WTC11 (cell line): ENCODE results near the gene RNF150. TPM values are rescaled to one million over a fixed set of nuclear protein-coding genes. Genes with fewer than 3 reads are reported as not detected.

Source experiments
- ATAC-seq: fragments of 200-7000 bp; cut with Tn5 transposase; 2 replicates; pipeline ENCODE4 v1.10.0; 2021; ENCODE audit warnings: mild to moderate bottlenecking, moderate library complexity
- CTCF ChIA-PET: fragments of 300-600 bp; sonication (Branson Sonifier 250); formaldehyde crosslinking; loops from one replicate; lab custom pipeline; 2021; ENCODE audit warnings: antibody characterized with exemption; lab: Charles Lee
- POLR2A ChIA-PET: fragments of 350-600 bp; sonication (Branson Sonifier 250); formaldehyde crosslinking; loops from one replicate; lab custom pipeline; 2021; ENCODE audit warnings: antibody characterized with exemption; lab: Charles Lee
- DNase-seq: peaks from one replicate; pipeline ENCODE4 v3.0.0; 2021; ENCODE audit warnings: low spot score
- H3K27ac Mint-ChIP-seq: 2 replicates; pipeline ENCODE4 v1.8.0; 2021; ENCODE audit warnings: mixed read lengths
- H3K27me3 Mint-ChIP-seq: 2 replicates; pipeline ENCODE4 v1.8.0; 2021; ENCODE audit warnings: low read depth, mild to moderate bottlenecking, moderate library complexity, mixed read lengths
- H3K36me3 Mint-ChIP-seq: 2 replicates; pipeline ENCODE4 v1.8.0; 2021; ENCODE audit warnings: mixed read lengths
- H3K4me1 Mint-ChIP-seq: 2 replicates; pipeline ENCODE4 v1.8.0; 2022; ENCODE audit warnings: mixed read lengths
- H3K4me3 Mint-ChIP-seq: 2 replicates; pipeline ENCODE4 v1.8.0; 2021; ENCODE audit warnings: mild to moderate bottlenecking, moderate library complexity, mixed read lengths
- H3K9me3 Mint-ChIP-seq: 2 replicates; pipeline ENCODE4 v1.8.0; 2021; ENCODE audit warnings: mixed read lengths
- ATF1 ChIP-seq: sonication (generic); formaldehyde crosslinking; IDR thresholded peaks from 2 replicates; pipeline ENCODE4 v1.8.1; 2023; ENCODE audit warnings: mild to moderate bottlenecking, moderate library complexity, missing genetic modification reagents
- CBFB ChIP-seq: sonication (generic); formaldehyde crosslinking; IDR thresholded peaks from 2 replicates; pipeline ENCODE4 v1.8.1; 2022; ENCODE audit warnings: mild to moderate bottlenecking, low read depth, missing genetic modification reagents
- CREB1 ChIP-seq: sonication (generic); formaldehyde crosslinking; IDR thresholded peaks from 2 replicates; pipeline ENCODE4 v1.8.0; 2023; ENCODE audit warnings: mild to moderate bottlenecking, missing genetic modification reagents
- CREM ChIP-seq: sonication (generic); formaldehyde crosslinking; IDR thresholded peaks from 2 replicates; pipeline ENCODE4 v1.8.1; 2022; ENCODE audit warnings: mild to moderate bottlenecking, missing genetic modification reagents, moderate library complexity
- ETV6 ChIP-seq: sonication (generic); formaldehyde crosslinking; IDR thresholded peaks from 2 replicates; pipeline ENCODE4 v1.8.1; 2022; ENCODE audit warnings: mild to moderate bottlenecking, missing genetic modification reagents
- FOXJ3 ChIP-seq: sonication (generic); formaldehyde crosslinking; IDR thresholded peaks from 2 replicates; pipeline ENCODE4 v1.9.0; 2021; ENCODE audit warnings: missing genetic modification reagents, mild to moderate bottlenecking, borderline replicate concordance
- MYBL2 ChIP-seq: sonication (generic); formaldehyde crosslinking; IDR thresholded peaks from 2 replicates; pipeline ENCODE4 v1.8.1; 2023; ENCODE audit warnings: mild to moderate bottlenecking, moderate library complexity, missing genetic modification reagents
- PRRX2 ChIP-seq: fragments of 250-450 bp; sonication (Bioruptor Pico); IDR thresholded peaks from 2 replicates; pipeline ENCODE4 v1.8.0; 2021; ENCODE audit warnings: mild to moderate bottlenecking
- SMAD4 ChIP-seq: sonication (generic); formaldehyde crosslinking; IDR thresholded peaks from 2 replicates; pipeline ENCODE4 v1.8.0; 2022; ENCODE audit warnings: mild to moderate bottlenecking, missing genetic modification reagents
- ZNF263 ChIP-seq: sonication (generic); formaldehyde crosslinking; IDR thresholded peaks from 2 replicates; pipeline ENCODE4 v1.8.1; 2022; ENCODE audit warnings: low read depth, mild to moderate bottlenecking, moderate library complexity, missing genetic modification reagents
- ZNF671 ChIP-seq: fragments of 250-450 bp; sonication (Bioruptor Pico); IDR thresholded peaks from 2 replicates; pipeline ENCODE4 v1.8.0; 2021; ENCODE audit warnings: mild to moderate bottlenecking
- total RNA-seq: library from RNA; stranded (reverse); gene quantifications from 3 replicates; pipeline ENCODE4 v1.2.3, GENCODE V29; 2021
- TF ChIP-seq, protein P1 (sequence below): sonication (generic); formaldehyde crosslinking; IDR thresholded peaks from 2 replicates; pipeline ENCODE4 v1.8.0; 2022; ENCODE audit warnings: mild to moderate bottlenecking, missing genetic modification reagents
- TF ChIP-seq, protein P2 (sequence below): fragments of 250-450 bp; sonication (Bioruptor Pico); IDR thresholded peaks from 2 replicates; pipeline ENCODE4 v1.9.0; 2021; ENCODE audit warnings: mild to moderate bottlenecking
- TF ChIP-seq, protein P3 (sequence below): fragments of 250-450 bp; sonication (Bioruptor Pico); IDR thresholded peaks from 2 replicates; pipeline ENCODE4 v1.9.0; 2021; ENCODE audit warnings: moderate library complexity, mild to moderate bottlenecking, inconsistent platforms, borderline replicate concordance
- TF ChIP-seq, protein P4 (sequence below): sonication (generic); formaldehyde crosslinking; IDR thresholded peaks from 2 replicates; pipeline ENCODE4 v1.8.0; 2022; ENCODE audit warnings: mild to moderate bottlenecking, missing genetic modification reagents
- TF ChIP-seq, protein P5 (sequence below): sonication (generic); formaldehyde crosslinking; IDR thresholded peaks from 2 replicates; pipeline ENCODE4 v1.8.1; 2023; ENCODE audit warnings: mild to moderate bottlenecking, missing genetic modification reagents
- TF ChIP-seq, protein P6 (sequence below): fragments of 250-450 bp; sonication (Bioruptor Pico); IDR thresholded peaks from 2 replicates; pipeline ENCODE4 v1.9.0; 2021; ENCODE audit warnings: mild to moderate bottlenecking
- TF ChIP-seq, protein P7 (sequence below): sonication (generic); formaldehyde crosslinking; conservative IDR thresholded peaks from 2 replicates; pipeline ENCODE4 v1.8.1; 2023; ENCODE audit warnings: mild to moderate bottlenecking, low read depth, missing genetic modification reagents, moderate library complexity
- TF ChIP-seq, protein P8 (sequence below): sonication (generic); formaldehyde crosslinking; IDR thresholded peaks from 2 replicates; pipeline ENCODE4 v1.8.0; 2023; ENCODE audit warnings: missing genetic modification reagents

Gene RNF150
- total RNA-seq, 1 experiment from 2014 or later = 5.9 TPM

DNA sequence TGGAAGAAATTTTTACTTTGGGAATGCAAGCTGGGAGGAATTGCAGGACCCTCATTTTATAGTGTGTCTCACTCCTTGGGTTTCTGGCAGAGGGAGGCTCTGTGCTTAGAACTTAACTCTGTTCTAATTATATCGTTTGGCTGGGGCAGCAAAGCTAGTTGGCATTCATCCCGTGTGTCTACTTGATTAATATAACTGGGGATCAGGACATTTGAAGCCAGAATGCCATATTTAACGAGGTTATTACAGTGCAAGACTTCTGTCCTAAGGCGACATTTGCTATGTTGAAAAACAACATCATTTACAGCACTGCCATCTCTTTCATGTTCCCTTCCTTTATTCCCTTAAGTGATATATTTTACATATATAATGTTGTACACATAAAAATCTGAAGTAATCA lies 198.0 kb downstream of the RNF150 start (continued):
- TF ChIP-seq, protein P1, sequence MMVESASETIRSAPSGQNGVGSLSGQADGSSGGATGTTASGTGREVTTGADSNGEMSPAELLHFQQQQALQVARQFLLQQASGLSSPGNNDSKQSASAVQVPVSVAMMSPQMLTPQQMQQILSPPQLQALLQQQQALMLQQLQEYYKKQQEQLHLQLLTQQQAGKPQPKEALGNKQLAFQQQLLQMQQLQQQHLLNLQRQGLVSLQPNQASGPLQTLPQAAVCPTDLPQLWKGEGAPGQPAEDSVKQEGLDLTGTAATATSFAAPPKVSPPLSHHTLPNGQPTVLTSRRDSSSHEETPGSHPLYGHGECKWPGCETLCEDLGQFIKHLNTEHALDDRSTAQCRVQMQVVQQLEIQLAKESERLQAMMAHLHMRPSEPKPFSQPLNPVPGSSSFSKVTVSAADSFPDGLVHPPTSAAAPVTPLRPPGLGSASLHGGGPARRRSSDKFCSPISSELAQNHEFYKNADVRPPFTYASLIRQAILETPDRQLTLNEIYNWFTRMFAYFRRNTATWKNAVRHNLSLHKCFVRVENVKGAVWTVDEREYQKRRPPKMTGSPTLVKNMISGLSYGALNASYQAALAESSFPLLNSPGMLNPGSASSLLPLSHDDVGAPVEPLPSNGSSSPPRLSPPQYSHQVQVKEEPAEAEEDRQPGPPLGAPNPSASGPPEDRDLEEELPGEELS (CRISPR knock-in tag) = no peak
- no peak for TF ChIP-seq MYBL2 (CRISPR knock-in tag)
- TF ChIP-seq, protein P2, sequence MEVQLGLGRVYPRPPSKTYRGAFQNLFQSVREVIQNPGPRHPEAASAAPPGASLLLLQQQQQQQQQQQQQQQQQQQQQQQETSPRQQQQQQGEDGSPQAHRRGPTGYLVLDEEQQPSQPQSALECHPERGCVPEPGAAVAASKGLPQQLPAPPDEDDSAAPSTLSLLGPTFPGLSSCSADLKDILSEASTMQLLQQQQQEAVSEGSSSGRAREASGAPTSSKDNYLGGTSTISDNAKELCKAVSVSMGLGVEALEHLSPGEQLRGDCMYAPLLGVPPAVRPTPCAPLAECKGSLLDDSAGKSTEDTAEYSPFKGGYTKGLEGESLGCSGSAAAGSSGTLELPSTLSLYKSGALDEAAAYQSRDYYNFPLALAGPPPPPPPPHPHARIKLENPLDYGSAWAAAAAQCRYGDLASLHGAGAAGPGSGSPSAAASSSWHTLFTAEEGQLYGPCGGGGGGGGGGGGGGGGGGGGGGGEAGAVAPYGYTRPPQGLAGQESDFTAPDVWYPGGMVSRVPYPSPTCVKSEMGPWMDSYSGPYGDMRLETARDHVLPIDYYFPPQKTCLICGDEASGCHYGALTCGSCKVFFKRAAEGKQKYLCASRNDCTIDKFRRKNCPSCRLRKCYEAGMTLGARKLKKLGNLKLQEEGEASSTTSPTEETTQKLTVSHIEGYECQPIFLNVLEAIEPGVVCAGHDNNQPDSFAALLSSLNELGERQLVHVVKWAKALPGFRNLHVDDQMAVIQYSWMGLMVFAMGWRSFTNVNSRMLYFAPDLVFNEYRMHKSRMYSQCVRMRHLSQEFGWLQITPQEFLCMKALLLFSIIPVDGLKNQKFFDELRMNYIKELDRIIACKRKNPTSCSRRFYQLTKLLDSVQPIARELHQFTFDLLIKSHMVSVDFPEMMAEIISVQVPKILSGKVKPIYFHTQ (CRISPR knock-in tag) = no peak
- TF ChIP-seq FOXJ3 (CRISPR knock-in tag) = no peak
- no peak for TF ChIP-seq PRRX2 (CRISPR knock-in tag)
- TF ChIP-seq, protein P3, sequence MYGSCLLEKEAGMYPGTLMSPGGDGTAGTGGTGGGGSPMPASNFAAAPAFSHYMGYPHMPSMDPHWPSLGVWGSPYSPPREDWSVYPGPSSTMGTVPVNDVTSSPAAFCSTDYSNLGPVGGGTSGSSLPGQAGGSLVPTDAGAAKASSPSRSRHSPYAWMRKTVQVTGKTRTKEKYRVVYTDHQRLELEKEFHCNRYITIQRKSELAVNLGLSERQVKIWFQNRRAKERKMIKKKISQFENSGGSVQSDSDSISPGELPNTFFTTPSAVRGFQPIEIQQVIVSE = no peak
- TF ChIP-seq, protein P4, sequence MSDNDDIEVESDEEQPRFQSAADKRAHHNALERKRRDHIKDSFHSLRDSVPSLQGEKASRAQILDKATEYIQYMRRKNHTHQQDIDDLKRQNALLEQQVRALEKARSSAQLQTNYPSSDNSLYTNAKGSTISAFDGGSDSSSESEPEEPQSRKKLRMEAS (CRISPR knock-in tag) = no peak
- TF ChIP-seq ZNF671 (CRISPR knock-in tag) = no peak

DNA sequence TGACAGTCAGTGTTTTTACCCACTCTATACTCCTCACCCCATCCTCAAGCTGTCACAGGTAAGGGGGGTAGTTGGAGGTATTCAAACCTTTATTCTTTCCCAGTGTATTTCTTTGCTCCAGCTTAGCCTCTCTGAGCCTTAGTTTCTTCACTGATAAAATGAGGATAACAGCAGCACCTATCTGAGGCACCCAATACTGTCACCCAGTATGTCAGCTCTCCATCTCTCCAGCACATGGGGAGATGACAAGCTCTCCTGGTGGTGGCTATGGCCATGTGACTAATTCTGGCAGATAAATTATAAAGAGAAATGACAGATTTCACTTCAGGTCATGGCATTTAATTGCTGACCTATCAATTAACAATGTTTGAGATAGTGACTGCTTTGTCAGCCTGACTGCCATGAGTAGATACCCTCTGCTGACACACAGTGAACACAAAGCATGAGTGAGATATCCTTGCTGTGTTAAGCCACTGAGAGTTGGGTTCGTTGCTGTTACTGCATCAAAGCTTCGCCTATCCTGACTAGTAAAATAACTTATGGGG lies 200.7 kb downstream of the RNF150 start:
- H3K27ac Mint-ChIP-seq = no peak overlapping the region
- no peak overlapping the region for H3K4me3 Mint-ChIP-seq
- H3K4me1 Mint-ChIP-seq = peaks cover 3% of the 10 kb centered on the region; the same call in 1 of the 2 replicates
- DNase-seq = no peak
- POLR2A ChIA-PET = no interaction called here
- CTCF ChIA-PET = no interaction called here
- no peaks in the 10 kb centered on the region for H3K36me3 Mint-ChIP-seq
- no peak for ATAC-seq
- no peaks in the 10 kb centered on the region for H3K9me3 Mint-ChIP-seq
- H3K27me3 Mint-ChIP-seq = no peaks in the 10 kb centered on the region
- TF ChIP-seq, protein P4 (CRISPR knock-in tag) = no peak
- TF ChIP-seq, protein P5, sequence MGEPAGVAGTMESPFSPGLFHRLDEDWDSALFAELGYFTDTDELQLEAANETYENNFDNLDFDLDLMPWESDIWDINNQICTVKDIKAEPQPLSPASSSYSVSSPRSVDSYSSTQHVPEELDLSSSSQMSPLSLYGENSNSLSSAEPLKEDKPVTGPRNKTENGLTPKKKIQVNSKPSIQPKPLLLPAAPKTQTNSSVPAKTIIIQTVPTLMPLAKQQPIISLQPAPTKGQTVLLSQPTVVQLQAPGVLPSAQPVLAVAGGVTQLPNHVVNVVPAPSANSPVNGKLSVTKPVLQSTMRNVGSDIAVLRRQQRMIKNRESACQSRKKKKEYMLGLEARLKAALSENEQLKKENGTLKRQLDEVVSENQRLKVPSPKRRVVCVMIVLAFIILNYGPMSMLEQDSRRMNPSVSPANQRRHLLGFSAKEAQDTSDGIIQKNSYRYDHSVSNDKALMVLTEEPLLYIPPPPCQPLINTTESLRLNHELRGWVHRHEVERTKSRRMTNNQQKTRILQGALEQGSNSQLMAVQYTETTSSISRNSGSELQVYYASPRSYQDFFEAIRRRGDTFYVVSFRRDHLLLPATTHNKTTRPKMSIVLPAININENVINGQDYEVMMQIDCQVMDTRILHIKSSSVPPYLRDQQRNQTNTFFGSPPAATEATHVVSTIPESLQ (CRISPR knock-in tag) = no peak
- TF ChIP-seq, protein P2 (CRISPR knock-in tag) = no peak
- TF ChIP-seq, protein P6, sequence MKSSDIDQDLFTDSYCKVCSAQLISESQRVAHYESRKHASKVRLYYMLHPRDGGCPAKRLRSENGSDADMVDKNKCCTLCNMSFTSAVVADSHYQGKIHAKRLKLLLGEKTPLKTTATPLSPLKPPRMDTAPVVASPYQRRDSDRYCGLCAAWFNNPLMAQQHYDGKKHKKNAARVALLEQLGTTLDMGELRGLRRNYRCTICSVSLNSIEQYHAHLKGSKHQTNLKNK (CRISPR knock-in tag) = no peak
- TF ChIP-seq CBFB (CRISPR knock-in tag) (no peak), ATF1 (CRISPR knock-in tag) (no peak), ETV6 (CRISPR knock-in tag) (no peak), CREB1 (CRISPR knock-in tag) (no peak), ZNF263 (CRISPR knock-in tag) (no peak), PRRX2 (CRISPR knock-in tag) (no peak), SMAD4 (no peak), MYBL2 (CRISPR knock-in tag) (no peak), CREM (CRISPR knock-in tag) (no peak)
- TF ChIP-seq, protein P7, sequence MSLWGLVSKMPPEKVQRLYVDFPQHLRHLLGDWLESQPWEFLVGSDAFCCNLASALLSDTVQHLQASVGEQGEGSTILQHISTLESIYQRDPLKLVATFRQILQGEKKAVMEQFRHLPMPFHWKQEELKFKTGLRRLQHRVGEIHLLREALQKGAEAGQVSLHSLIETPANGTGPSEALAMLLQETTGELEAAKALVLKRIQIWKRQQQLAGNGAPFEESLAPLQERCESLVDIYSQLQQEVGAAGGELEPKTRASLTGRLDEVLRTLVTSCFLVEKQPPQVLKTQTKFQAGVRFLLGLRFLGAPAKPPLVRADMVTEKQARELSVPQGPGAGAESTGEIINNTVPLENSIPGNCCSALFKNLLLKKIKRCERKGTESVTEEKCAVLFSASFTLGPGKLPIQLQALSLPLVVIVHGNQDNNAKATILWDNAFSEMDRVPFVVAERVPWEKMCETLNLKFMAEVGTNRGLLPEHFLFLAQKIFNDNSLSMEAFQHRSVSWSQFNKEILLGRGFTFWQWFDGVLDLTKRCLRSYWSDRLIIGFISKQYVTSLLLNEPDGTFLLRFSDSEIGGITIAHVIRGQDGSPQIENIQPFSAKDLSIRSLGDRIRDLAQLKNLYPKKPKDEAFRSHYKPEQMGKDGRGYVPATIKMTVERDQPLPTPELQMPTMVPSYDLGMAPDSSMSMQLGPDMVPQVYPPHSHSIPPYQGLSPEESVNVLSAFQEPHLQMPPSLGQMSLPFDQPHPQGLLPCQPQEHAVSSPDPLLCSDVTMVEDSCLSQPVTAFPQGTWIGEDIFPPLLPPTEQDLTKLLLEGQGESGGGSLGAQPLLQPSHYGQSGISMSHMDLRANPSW (CRISPR knock-in tag) = no peak
- TF ChIP-seq, protein P8, sequence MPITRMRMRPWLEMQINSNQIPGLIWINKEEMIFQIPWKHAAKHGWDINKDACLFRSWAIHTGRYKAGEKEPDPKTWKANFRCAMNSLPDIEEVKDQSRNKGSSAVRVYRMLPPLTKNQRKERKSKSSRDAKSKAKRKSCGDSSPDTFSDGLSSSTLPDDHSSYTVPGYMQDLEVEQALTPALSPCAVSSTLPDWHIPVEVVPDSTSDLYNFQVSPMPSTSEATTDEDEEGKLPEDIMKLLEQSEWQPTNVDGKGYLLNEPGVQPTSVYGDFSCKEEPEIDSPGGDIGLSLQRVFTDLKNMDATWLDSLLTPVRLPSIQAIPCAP (CRISPR knock-in tag) = no peak
